ENCODE measurements around the gene FOLR3.

GRCh38 chr11:72088076-72088808 is 47.3 kb upstream of the FOLR3 start:
- TF ChIP-seq POLR2A (IDR thresholded peaks at IDR 0.05) (no peak), CTCF (IDR thresholded peaks at IDR 0.05) (no peak)
